ENCODE data around the gene TACC3.

Gene TACC3

GRCh38 chr4:1721666-1722550 lies 587 bp downstream of the TACC3 start:
- no peak for DNase-seq

DNA sequence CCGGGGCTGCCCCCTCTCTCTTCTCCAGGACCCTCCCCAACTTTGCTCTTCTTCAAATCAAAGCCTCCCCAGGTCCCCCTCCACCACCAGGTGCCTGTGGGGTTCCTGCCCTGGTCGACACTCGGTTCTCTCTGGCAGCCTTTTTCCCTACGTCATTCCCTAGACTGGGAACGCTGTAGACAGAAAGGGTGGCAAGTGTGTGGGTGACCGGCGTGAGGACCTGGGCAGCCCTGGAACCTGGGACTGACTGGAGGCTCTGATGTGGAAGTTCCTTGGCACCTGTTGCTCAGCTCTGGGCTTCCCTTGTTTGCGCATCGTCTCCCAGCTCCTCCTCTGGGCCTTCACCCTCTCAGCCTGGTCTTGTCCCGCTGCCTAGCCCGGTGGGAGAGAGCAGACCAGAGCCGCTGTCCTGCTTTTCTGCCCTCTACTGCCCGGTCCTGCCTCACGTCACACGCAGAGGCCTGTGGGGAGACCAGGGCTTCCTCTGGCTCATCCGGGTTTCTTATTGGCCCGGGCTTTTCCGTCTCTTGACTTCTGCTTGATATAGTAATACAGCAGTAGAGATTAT lies 1.3 kb downstream of the TACC3 start:
- no peak for DNase-seq

DNA sequence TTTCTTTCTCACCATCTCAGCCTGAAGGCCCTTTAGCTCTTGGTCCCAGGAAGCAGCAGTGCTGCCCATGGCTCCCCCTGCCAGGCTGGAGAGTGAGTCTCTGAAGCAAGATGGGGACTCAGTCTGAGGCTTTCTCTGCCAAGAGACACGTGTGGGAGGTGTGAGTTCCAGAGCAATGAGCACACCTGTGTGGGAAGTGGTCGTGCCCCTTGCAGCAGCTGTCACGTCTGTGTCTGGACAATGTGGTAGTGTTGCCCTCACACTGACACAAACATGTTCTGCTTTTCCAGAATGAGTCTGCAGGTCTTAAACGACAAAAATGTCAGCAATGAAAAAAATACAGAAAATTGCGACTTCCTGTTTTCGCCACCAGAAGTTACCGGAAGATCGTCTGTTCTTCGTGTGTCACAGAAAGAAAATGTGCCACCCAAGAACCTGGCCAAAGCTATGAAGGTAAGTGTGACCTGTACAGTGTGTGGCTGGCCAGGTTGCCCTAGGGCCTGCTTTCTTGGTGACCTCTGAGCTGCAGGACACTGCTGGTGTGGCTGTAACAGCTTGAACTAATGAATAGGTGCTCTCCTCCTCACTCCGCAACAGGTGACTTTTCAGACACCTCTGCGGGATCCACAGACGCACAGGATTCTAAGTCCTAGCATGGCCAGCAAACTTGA lies 1.9 kb downstream of the TACC3 start:
- no peak for DNase-seq

DNA sequence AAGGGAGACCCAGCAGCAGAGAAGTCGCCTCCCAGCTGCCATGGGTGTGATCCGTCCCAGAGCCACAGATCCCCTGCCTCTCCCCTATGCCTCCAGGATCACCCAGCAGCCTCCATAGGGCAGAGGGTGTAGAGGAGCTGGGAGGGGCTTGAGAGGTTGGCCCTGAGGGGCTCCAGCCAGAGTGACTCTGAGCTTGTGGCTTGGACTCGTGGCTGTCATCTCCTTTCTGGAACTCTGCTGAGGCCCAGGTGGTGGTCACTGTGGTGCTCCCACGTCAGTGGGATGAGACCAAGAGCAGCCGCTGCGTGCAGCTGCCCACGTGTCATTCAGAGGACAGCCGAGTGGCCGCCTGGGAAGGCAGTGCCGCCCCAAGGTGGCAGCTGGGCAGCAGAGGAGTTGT lies 4.2 kb downstream of the TACC3 start:
- DNase-seq, result no peak

GRCh38 chr4:1726146-1726934 lies 5.0 kb downstream of the TACC3 start:
- DNase-seq, result peak in 50 of 51 donors; percentile 33 to 98 (median 79)

GRCh38 chr4:1727117-1728031 lies 6.1 kb downstream of the TACC3 start:
- peak in 3 of 51 donors; percentile 7 to 10 (median 7) for DNase-seq

DNA sequence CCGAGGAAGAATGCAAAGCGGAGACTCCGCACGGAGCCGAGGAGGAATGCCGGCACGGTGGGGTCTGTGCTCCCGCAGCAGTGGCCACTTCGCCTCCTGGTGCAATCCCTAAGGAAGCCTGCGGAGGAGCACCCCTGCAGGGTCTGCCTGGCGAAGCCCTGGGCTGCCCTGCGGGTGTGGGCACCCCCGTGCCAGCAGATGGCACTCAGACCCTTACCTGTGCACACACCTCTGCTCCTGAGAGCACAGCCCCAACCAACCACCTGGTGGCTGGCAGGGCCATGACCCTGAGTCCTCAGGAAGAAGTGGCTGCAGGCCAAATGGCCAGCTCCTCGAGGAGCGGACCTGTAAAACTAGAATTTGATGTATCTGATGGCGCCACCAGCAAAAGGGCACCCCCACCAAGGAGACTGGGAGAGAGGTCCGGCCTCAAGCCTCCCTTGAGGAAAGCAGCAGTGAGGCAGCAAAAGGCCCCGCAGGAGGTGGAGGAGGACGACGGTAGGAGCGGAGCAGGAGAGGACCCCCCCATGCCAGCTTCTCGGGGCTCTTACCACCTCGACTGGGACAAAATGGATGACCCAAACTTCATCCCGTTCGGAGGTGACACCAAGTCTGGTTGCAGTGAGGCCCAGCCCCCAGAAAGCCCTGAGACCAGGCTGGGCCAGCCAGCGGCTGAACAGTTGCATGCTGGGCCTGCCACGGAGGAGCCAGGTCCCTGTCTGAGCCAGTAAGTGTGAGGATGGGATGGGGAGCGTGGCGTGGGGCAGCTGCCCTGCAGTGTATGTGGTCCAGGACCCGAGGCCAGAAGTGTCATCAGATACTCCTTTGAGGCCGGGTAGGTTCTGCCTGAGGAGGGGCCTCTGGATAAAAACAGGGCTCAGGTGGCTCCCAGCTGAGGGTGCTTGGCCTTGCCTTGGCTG lies 7.0 kb downstream of the TACC3 start:
- DNase-seq, result no peak

GRCh38 chr4:1730532-1731135 lies 9.3 kb downstream of the TACC3 start:
- no peak for DNase-seq

DNA sequence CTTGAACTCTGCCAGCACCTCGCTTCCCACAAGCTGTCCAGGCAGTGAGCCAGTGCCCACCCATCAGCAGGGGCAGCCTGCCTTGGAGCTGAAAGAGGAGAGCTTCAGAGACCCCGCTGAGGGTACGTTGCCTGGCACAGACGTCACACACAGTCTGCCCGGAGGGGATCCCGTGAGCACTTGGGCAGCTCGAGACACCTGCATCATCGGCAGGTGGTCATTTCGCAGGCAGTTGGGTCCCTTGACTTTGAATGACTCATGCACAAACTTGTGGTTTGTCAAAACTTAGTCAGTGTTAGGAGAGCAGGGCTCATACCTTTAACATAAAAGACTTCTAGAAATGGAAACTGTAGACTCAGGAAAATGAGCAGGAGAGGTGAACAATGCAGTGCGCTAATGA lies 9.9 kb downstream of the TACC3 start:
- DNase-seq, result no peak

- DNase-seq, result no peak
These were observed 11.6 kb downstream of the TACC3 start for GRCh38 chr4:1732911-1733310.

GRCh38 chr4:1735215-1735614 lies 13.9 kb downstream of the TACC3 start:
- DNase-seq, result no peak

DNA sequence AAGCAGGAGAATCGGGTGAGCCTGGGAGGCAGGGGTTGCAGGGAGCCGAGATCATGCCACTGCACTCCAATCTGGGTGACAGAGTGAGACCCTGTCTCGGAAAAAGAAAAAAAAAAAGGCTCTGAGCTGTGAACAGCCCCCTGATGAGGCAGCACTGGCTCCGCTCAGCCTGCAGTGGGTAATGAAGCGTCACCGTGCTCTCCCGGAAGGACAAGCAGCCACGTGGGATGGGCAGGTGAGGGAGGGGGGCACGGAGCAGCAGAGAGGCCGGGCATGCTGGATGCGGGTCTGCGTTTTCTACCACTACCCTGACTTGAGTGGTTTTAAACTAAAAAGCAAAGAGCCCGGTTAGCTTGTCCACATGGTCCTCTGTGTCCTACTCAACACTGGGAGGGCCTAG lies 15.5 kb downstream of the TACC3 start:
- DNase-seq, result no peak

DNA sequence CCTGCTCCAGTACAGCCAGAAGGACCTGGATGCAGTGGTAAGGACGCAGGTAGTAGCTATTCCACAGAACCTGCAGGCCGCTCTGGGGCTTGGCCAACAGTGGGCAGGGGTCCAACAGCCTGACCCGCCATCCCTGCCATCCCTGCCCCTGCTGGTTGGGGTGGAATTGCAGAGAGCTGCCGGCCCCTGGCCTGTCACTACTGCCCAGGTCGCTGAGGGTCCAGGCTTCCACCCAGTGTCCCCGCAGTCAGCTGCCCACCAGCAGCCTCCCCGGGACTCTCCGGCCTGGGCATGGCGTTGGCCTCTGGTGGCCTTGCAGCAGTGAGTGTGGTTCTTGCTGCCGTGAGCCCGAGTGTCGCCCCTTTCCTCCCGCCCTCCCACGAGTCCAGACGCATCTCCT lies 16.3 kb downstream of the TACC3 start:
- DNase-seq, result no peak

- DNase-seq, result no peak
These were observed 17.1 kb downstream of the TACC3 start for GRCh38 chr4:1738410-1738809.

DNA sequence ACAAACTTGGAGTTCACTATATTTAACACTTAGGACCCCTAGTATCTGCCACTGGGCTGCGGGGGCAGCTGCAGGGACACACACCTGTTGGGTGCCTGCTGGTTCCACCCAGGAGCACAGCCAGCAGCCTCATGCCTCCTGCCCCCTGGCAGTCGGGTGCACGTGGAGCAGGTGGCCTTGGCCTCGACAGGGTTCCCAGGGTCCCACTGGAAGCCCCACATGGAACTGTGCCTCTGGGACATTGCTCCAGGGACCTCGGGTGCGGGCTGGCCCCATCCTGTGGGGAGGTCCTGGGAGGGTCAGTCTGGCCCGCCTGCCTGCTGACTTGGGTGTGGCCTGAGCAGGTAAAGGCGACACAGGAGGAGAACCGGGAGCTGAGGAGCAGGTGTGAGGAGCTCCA lies 18.0 kb downstream of the TACC3 start:
- DNase-seq, result no peak

DNA sequence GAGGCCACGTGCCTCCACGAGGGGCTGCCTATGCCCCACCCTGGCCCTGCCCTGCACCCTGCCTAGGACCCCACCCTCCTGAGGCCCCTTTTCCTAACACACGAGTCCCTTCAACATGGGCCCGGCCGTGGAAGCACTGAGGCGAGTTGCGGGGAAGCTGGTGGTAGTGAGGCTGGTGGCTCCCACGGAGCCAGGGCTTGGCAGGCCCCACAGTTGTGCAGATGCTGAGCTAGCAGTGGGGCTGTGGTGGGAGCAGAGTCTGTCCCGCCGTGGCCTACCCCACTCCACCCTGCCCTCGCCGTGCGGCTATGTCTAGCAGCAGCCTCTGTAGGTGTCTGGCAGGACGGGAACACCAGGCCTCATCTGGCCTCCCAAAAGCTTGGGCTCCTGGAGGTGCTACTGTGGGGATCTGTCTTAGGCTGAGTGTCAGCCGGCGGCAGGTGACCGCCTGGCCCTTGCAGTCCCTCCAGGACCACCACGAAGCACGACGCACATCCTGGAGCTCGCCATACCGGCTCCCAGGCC lies 18.8 kb downstream of the TACC3 start:
- no peak for DNase-seq

- no peak for DNase-seq
These were observed 19.9 kb downstream of the TACC3 start for GRCh38 chr4:1741208-1741607.

GRCh38 chr4:1743551-1743950 lies 22.2 kb downstream of the TACC3 start:
- DNase-seq, result no peak

GRCh38 chr4:1743975-1744374 lies 22.7 kb downstream of the TACC3 start:
- DNase-seq, result no peak

Data from hypothalamus (tissue), 51 donors.